Small intestine (tissue), 7 donors: ENCODE results near the gene PDIA4. TPM values are rescaled to one million over a fixed set of nuclear protein-coding genes. Genes with fewer than 3 reads are reported as not detected.

Experiments used
- DNase-seq, 2 donors: peaks; one replicate each; pipeline versions ENCODE4 v3.0.0 to v3.0.0-alpha.2; 2013
- FAIRE-seq: peaks from 2 replicates; lab custom pipeline; 2012; peaks lifted over from hg19 to GRCh38; lab: Jason Lieb, UNC
- H3K27ac ChIP-seq, 3 donors: one replicate each; pipeline ENCODE4 v1.5.1; 2013; ENCODE audit warnings: low read length in 2 of 3, mild to moderate bottlenecking in 2 of 3, control low read depth in 1 of 3, inconsistent platforms in 1 of 3, low read depth in 1 of 3, moderate library complexity in 1 of 3
- H3K27me3 ChIP-seq, 3 donors: one replicate each; pipeline ENCODE4 v1.6.1; 2013; ENCODE audit warnings: low read length in 3 of 3, inconsistent platforms in 1 of 3; ENCODE audit not compliant: control insufficient read depth in 3 of 3, insufficient read depth in 3 of 3
- H3K36me3 ChIP-seq, 3 donors: one replicate each; pipeline ENCODE4 v1.6.1; 2013; ENCODE audit warnings: low read length in 3 of 3, inconsistent platforms in 1 of 3, low read depth in 1 of 3, mild to moderate bottlenecking in 1 of 3, moderate library complexity in 1 of 3; ENCODE audit not compliant: control insufficient read depth in 3 of 3, insufficient read depth in 2 of 3
- H3K4me1 ChIP-seq, 3 donors: one replicate each; pipeline ENCODE4 v1.6.1; 2013; ENCODE audit warnings: low read length in 2 of 3, inconsistent platforms in 1 of 3, low read depth in 1 of 3, mild to moderate bottlenecking in 1 of 3, moderate library complexity in 1 of 3; ENCODE audit not compliant: control insufficient read depth in 3 of 3, insufficient read depth in 2 of 3
- H3K4me3 ChIP-seq, 3 donors: one replicate each; pipeline ENCODE4 v1.5.1; 2013; ENCODE audit warnings: low read length in 3 of 3, control low read depth in 1 of 3, inconsistent platforms in 1 of 3, low read depth in 1 of 3, mild to moderate bottlenecking in 1 of 3, moderate library complexity in 1 of 3
- H3K9me3 ChIP-seq, 2 donors: one replicate each; pipeline ENCODE4 v1.6.1; 2013; ENCODE audit warnings: low read depth in 1 of 2, low read length in 1 of 2; ENCODE audit not compliant: control insufficient read depth in 2 of 2, insufficient read depth in 1 of 2
- WGBS, 3 donors: extraction: QIAGEN DNeasy Blood & Tissue Kit; methylation state at CpG; one replicate each; pipeline ENCODE4 v1.1.7; 2013; 5-methylcytosine and 5-hydroxymethylcytosine counted together
- polyA plus RNA-seq, 4 donors: library from polyadenylated mRNA; stranded (reverse) in 3 of 4; unstranded in 1 of 4; fragments of 200-250 nt in 3 of 4; fragments of 120-200 nt in 1 of 4; gene quantifications; one replicate each; pipeline versions ENCODE4 v1.2.1 to v1.2.3, GENCODE V29; 2013
- donor health status: healthy with polysubstance abuse.
- donor health status: control.
- donor health status: control.
- donor health status: Bipolar disorder and iron deficiency.
- donor health status: healthy.

The PDIA4 gene
- polyA plus RNA-seq, 4 donors: 19.9 to 239 (median 84.4) TPM

DNA sequence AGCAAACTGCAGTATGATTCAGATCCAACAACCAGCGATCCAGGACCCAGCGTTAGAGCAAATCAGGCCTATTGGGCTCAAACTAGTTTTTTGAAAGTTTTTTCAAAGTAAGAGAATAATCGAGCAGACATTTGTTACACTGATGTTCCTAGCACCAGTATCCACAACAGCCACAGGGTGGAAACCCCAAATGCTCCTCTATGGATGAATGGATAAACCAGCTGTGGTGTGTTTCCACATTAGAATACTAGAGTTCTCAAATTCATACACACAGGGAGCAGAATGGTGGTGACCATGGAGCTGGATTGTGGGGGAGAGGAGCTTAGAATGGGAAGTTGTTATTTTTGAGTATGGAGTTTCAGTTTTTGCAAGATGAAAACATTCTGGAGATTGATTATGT lies 60.7 kb downstream of the PDIA4 start:
- no peak overlapping the region for H3K4me3 ChIP-seq
- no peak overlapping the region for H3K27ac ChIP-seq
- DNase-seq (no peak), FAIRE-seq (no peak)
- 66 to 84% (median 70%) methylated on average over 3 of the region's 3 CpGs for WGBS, 3 donors
- H3K4me1 ChIP-seq: no peaks in the 10 kb centered on the region
- no peaks in the 10 kb centered on the region for H3K27me3 ChIP-seq
- H3K9me3 ChIP-seq: no peaks in the 10 kb centered on the region
- H3K36me3 ChIP-seq: no peaks in the 10 kb centered on the region

DNA sequence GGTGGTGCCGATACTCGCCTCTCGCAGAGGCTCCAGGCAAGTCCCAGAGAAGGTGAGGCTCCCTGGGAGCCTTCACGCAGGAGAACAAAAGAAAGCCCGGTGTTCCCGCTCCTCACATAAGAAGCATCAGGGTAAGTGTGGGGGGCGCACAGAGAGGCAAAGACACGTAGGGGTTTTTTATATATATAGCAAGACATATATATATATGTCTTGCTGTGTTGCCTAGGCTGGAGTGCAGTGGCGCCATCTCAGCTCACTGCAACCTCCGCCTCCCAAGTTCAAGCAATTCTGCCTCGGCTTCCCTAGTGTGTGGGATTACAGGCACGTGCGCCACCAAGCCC lies 61.3 kb downstream of the PDIA4 start:
- Histone ChIP-seq H3K4me3 (peak overlapping the region in 1 of 3 donors; percentile 16), H3K27ac (no peak overlapping the region), H3K36me3 (no peaks in the 10 kb centered on the region), H3K9me3 (no peaks in the 10 kb centered on the region), H3K4me1 (no peaks in the 10 kb centered on the region), H3K27me3 (no peaks in the 10 kb centered on the region)
- WGBS, 3 donors: 25 to 32% (median 27%) methylated on average over 13 of the region's 13 CpGs
- FAIRE-seq: no peak
- DNase-seq: no peak

DNA sequence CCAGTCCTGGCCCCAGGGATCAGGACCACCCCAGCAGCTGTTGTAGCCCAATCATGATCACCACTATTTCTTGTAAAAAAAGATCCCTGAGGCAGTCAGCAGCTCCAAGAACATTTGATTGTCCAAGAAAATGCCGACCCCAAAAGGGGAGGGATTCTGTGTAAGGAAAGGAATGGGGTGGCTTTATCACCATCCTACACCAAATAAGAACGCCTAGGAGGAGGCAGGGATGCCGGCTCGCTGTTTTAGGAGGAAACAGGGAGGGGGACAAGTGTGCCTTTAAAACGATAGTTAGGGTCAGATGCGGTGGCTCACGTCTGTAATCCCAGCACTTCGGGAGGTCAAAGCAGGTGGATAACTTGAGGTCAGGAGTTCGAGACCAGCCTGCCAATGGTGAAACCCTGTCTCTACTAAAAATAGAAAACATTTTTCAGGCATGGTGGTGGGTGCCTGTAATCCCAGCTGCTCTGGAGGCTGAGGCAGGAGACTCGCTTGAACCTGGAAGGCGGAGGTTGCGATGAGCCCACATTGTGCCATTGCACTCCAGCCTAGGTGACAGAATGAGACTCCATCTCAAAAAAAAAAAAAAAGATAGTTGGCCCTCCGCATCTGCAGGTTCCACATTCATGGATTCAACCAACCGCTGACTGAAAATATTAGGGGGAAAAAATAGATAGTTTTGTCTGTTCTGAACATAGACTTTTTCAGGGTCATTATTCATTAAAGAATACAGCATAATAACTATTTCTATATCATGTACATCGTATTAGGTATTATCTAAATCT lies 63.6 kb downstream of the PDIA4 start:
- no peak for DNase-seq
- Histone ChIP-seq H3K36me3 (no peaks in the 10 kb centered on the region), H3K4me1 (no peaks in the 10 kb centered on the region), H3K4me3 (peak overlapping the region in 2 of 3 donors; percentile 21 to 63), H3K9me3 (no peaks in the 10 kb centered on the region), H3K27ac (peak overlapping the region in 1 of 3 donors; percentile 46), H3K27me3 (no peaks in the 10 kb centered on the region)
- WGBS, 3 donors: 36 to 46% (median 41%) methylated on average over 15 of the region's 15 CpGs
- FAIRE-seq: no peak

DNA sequence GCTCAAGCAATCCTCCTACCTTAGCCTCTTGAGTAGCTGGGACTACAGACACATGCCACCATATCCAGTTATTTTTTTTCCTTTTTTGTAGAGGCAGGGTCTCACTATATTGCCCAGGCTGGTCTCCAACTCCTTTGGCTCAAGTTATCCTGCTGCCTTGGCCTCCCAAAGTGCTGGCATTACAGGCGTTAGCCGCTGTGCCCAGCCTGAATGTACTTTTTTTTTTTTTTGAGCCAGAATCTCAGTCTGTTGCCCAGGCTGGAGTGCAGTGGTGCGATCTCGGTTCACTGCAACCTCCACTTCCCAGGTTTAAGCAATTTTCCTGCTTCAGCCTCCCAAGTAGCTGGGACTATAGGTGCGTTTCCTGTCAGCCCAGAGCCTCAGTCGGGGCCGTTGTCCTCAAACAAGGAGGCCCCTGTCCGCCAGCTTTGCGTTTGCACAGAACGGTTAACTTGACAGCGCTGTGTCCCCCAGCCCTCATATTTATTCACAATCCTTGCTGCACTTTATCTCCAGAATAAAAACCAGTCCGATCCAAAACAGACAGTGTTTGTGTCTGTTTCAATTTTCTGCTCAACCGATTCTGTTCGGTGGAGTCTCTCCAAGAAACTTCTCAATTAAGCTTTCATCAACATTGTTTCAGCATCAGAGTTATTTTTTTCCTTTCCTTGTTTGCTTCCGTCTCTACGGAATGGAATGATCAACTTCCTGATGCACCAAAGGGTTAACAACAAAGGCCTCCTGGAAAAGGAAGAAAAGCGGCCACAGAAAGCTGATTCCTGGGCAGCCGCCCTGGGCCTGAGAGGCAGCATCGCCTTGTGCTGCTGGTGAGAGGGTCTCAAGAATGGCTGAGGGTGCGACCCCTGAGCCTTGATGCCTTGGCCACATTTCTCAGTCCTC lies 64.5 kb downstream of the PDIA4 start:
- WGBS, 3 donors: 12 to 20% (median 20%) methylated on average over 20 of the region's 20 CpGs
- peak; percentile 24 to 54 for DNase-seq
- no peak for FAIRE-seq
- no peaks in the 10 kb centered on the region for H3K9me3 ChIP-seq
- peak overlapping the region; percentile 45 to 49 (median 46) for H3K27ac ChIP-seq
- H3K27me3 ChIP-seq: no peaks in the 10 kb centered on the region
- peak overlapping the region; percentile 6 to 63 (median 21) for H3K4me3 ChIP-seq
- no peaks in the 10 kb centered on the region for H3K4me1 ChIP-seq
- H3K36me3 ChIP-seq: no peaks in the 10 kb centered on the region

DNA sequence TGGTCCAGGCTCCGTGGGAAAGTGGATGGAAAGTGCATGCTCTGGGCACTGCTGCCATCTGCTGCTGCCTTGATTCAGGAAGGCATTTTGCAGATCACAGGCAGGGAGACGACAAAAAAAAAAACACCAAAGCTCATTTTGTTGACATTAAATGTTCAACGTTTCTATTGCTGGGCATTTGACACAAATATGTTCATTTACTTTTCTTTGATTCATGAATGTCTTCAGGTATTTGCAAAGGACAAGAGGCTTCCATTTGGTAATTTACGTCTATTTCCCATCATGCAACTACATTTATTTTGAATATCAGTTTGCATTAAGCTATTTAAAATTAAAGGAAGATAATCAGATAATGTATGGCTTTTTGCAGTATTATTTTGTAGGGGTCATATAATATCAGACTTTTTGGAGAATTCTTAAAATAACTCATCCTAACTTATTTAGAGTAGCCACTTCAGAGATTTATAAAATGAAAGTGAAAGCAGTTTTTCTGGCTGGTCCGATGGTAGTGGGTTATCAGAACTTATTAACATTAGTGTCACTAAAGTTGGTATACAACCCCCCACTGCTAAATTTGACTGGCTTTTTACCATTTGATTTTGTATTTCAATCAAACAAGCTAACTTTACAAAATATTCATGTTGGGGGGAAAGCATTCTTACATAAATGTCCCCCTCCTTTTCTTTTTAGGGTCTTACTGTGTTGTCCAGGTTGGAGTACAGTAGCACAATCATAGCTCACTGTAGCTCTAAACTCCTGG lies 65.3 kb downstream of the PDIA4 start:
- 0% methylated on average over 5 of the region's 5 CpGs for WGBS, 3 donors
- DNase-seq (peak; percentile 78 to 89), FAIRE-seq (no peak)
- Histone ChIP-seq H3K27me3 (no peaks in the 10 kb centered on the region), H3K9me3 (no peaks in the 10 kb centered on the region), H3K4me3 (peak overlapping the region in 2 of 3 donors; percentile 41 to 63), H3K4me1 (no peaks in the 10 kb centered on the region), H3K27ac (peak overlapping the region; percentile 35 to 49 (median 45)), H3K36me3 (no peaks in the 10 kb centered on the region)

DNA sequence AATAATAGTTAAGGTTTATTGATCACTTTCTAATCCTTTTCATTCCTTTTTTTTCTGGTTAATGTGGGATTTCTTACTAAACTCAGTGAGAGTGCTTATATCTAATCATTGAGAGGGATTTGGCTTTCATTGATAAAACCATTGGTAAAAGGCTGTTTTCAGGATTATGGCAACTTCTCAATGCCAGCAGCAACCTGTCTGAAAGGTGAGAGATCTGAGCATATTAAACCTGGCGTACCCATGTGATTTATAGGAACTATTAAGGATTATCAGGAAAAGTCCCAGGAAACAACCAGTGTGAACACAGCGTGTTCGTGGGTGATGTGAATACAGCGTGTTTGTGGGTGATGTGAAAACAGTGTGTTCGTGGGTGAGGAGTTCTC lies 65.9 kb downstream of the PDIA4 start:
- DNase-seq: no peak
- no peaks in the 10 kb centered on the region for H3K9me3 ChIP-seq
- H3K4me3 ChIP-seq: peak overlapping the region in 2 of 3 donors; percentile 41 to 63
- no peak for FAIRE-seq
- H3K27ac ChIP-seq: no peak overlapping the region
- no peaks in the 10 kb centered on the region for H3K36me3 ChIP-seq
- 5 to 10% (median 6%) methylated on average over 5 of the region's 5 CpGs for WGBS, 3 donors
- H3K27me3 ChIP-seq: no peaks in the 10 kb centered on the region
- H3K4me1 ChIP-seq: no peaks in the 10 kb centered on the region

DNA sequence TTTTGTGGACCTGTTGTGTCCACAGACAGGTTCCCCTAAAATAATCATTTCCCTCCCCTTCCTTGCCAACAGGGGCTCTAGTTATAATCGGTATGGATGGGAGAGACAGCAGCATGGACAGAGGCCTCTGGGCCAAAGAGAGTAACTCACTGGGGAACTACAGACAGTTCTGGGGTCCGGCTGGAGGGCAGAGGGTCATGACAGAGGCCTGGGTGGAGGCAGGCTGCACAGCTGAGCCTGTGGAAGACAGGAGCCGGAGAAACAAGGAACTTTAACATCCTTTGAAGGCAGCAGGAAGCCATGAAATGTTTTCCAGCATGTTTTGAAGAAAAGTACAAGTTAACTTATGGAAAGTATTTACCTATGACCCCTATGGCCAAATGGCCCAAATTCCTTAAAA lies 68.6 kb downstream of the PDIA4 start:
- Histone ChIP-seq H3K27me3 (no peaks in the 10 kb centered on the region), H3K4me3 (no peak overlapping the region), H3K4me1 (no peaks in the 10 kb centered on the region), H3K9me3 (no peaks in the 10 kb centered on the region), H3K36me3 (no peaks in the 10 kb centered on the region), H3K27ac (peak overlapping the region in 1 of 3 donors; percentile 83)
- no peak for FAIRE-seq
- WGBS, 3 donors: 84 to 94% (median 86%) methylated on average over 3 of the region's 3 CpGs
- DNase-seq: no peak

DNA sequence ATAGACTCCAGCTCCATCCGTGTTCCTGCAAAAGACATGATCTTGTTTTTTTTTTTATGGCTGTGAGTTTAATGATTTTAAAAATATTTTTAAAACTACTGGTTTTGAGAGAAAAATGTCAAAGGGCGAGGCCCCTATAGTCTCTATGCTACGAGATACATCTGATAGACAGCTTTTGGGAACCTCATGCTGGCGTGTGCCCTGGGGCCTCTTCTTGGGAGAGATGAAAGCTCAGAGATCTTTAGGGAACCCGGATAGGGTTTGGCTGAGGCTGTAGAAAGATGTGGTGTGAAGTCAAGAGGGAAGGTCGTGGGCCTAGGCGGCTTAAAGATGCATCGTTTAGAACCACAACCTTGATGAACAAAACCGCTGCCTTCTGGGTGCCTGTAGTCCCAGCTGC lies 70.2 kb downstream of the PDIA4 start:
- Histone ChIP-seq H3K4me1 (no peaks in the 10 kb centered on the region), H3K27ac (no peak overlapping the region), H3K27me3 (no peaks in the 10 kb centered on the region), H3K9me3 (no peaks in the 10 kb centered on the region), H3K36me3 (no peaks in the 10 kb centered on the region), H3K4me3 (no peak overlapping the region)
- FAIRE-seq (no peak), DNase-seq (no peak)
- 87 to 90% (median 89%) methylated on average over 9 of the region's 9 CpGs for WGBS, 3 donors
